Kidney (tissue), 14 donors: Measurements from ENCODE around the gene IST1. TPM values are rescaled to one million over a fixed set of nuclear protein-coding genes. Genes with fewer than 3 reads are reported as not detected.
A peak's percentile ranks its signal among the peaks of the same experiment; 100 is the strongest.

Experiments
- DNase-seq, 5 donors: peaks; one replicate each; pipeline ENCODE4 v3.0.0-alpha.2; 2013 to 2020
- FAIRE-seq: peaks from 2 replicates; lab custom pipeline; 2012; peaks lifted over from hg19 to GRCh38; lab: Jason Lieb, UNC
- H3K27ac ChIP-seq, 2 donors: one replicate each; pipeline ENCODE4 v1.7.0; 2013; ENCODE audit warnings: low read depth in 2 of 2, low read length in 2 of 2, inconsistent platforms in 1 of 2
- H3K27me3 ChIP-seq: one replicate; pipeline ENCODE4 v1.7.1; 2013; ENCODE audit warnings: low read length, inconsistent platforms; ENCODE audit not compliant: control insufficient read depth, insufficient read depth
- H3K36me3 ChIP-seq, 3 donors: one replicate each; pipeline versions ENCODE4 v1.7.0 to v1.7.1; 2013; ENCODE audit warnings: low read length in 3 of 3, control low read depth in 1 of 3, inconsistent platforms in 1 of 3; ENCODE audit not compliant: insufficient read depth in 3 of 3, control insufficient read depth in 2 of 3
- H3K4me1 ChIP-seq, 3 donors: one replicate each; pipeline versions ENCODE4 v1.7.0 to v1.7.1; 2013; ENCODE audit warnings: low read length in 3 of 3, inconsistent platforms in 1 of 3, low read depth in 1 of 3; ENCODE audit not compliant: control insufficient read depth in 2 of 3, insufficient read depth in 2 of 3
- H3K4me3 ChIP-seq, 3 donors: one replicate each; pipeline versions ENCODE4 v1.7.0 to v1.8.1; 2013; ENCODE audit warnings: low read length in 3 of 3, control low read depth in 1 of 3, inconsistent platforms in 1 of 3
- H3K9ac ChIP-seq, 3 donors: one replicate each; pipeline versions ENCODE4 v1.7.0 to v1.7.1; 2013; ENCODE audit warnings: low read length in 3 of 3, control low read depth in 1 of 3, inconsistent platforms in 1 of 3
- H3K9me3 ChIP-seq, 3 donors: one replicate each; pipeline versions ENCODE4 v1.7.0 to v1.7.1; 2013; ENCODE audit warnings: low read length in 3 of 3, control low read depth in 1 of 3, inconsistent platforms in 1 of 3; ENCODE audit not compliant: control insufficient read depth in 2 of 3, insufficient read depth in 1 of 3
- CTCF ChIP-seq: IDR thresholded peaks from 3 replicates; pipeline ENCODE4 v1.5.1; 2012; ENCODE audit warnings: mild to moderate bottlenecking, moderate library complexity, borderline replicate concordance; ENCODE audit not compliant: insufficient read depth; ENCODE audit errors: extremely low read depth
- intact Hi-C: fragments of 100-400 bp; cut with DNase I; formaldehyde crosslinking; loops from one replicate; pipeline ENCODE4 v1.11.1; 2022
- polyA plus RNA-seq: library from polyadenylated mRNA; stranded (reverse); fragments of 350-450 nt; fragmentation: Illumina TruSeq; extraction: RNeasy Lipid Tissue Mini Kit (QIAGEN cat#74804); gene quantifications from one replicate; pipeline ENCODE4 v1.2.3, GENCODE V29; 2014; ENCODE audit warnings: low read depth, low replicate concordance; ENCODE audit not compliant: insufficient read depth
- total RNA-seq: library from RNA; stranded (reverse); fragmentation: NEBNext Ultra II Directional; extraction: Animal tissue kit (Norgen Biotek cat#: 25700); gene quantifications from one replicate; pipeline ENCODE4 v1.2.1, GENCODE V29; 2021
- donor health status: control.
- donor health status: control.
- donor health status: control.
- donor health status: control.
- donor health status: control.
- donor health status: DM: yes; HTN: yes; CAD: no.
- donor health status: Normal renal cell carcinoma (clear cell type).

The IST1 gene
- total and polyA plus RNA-seq, 2 donors from 2014 or later = 138 to 220 TPM

- no peaks in the 10 kb centered on the region for H3K27me3 ChIP-seq
- no peaks in the 10 kb centered on the region for H3K4me1 ChIP-seq
- H3K4me3 ChIP-seq = no peak overlapping the region
- intact Hi-C loops = no loop called here
- FAIRE-seq (no peak), DNase-seq (no peak)
- TF ChIP-seq CTCF = no peak
- peaks cover 0 to 10% (median 4%) of the 10 kb centered on the region in 3 donors for H3K36me3 ChIP-seq
- peak overlapping the region in 1 of 2 donors; percentile 23 for H3K27ac ChIP-seq
- no peaks in the 10 kb centered on the region for H3K9me3 ChIP-seq
- H3K9ac ChIP-seq = no peak overlapping the region
Observed at GRCh38 chr16:71933913-71934695, 38.8 kb downstream of the IST1 start.

- intact Hi-C loops = no loop called here
- no peak for TF ChIP-seq CTCF
- FAIRE-seq (no peak), DNase-seq (no peak)
- H3K36me3 ChIP-seq = peaks cover 0 to 4% (median 0%) of the 10 kb centered on the region in 3 donors
- no peaks in the 10 kb centered on the region for H3K9me3 ChIP-seq
- no peaks in the 10 kb centered on the region for H3K4me1 ChIP-seq
- H3K9ac ChIP-seq = no peak overlapping the region
- H3K27ac ChIP-seq = no peak overlapping the region
- no peaks in the 10 kb centered on the region for H3K27me3 ChIP-seq
- no peak overlapping the region for H3K4me3 ChIP-seq
Observed at GRCh38 chr16:71937868-71938510, 42.7 kb downstream of the IST1 start.

GRCh38 chr16:71943887-71944286, 48.6 kb downstream of the IST1 start:
- Histone ChIP-seq H3K36me3 (no peaks in the 10 kb centered on the region), H3K4me3 (no peak overlapping the region), H3K9ac (no peak overlapping the region), H3K9me3 (no peaks in the 10 kb centered on the region), H3K4me1 (no peaks in the 10 kb centered on the region), H3K27ac (no peak overlapping the region), H3K27me3 (no peaks in the 10 kb centered on the region)
- FAIRE-seq (no peak), DNase-seq (no peak)
- intact Hi-C loops = no loop called here
- TF ChIP-seq CTCF = no peak
